GM12865 (cell line): ENCODE results near the gene DGKI.
"Not testable (repeated sequence)": the region's sequence is repeated elsewhere in the genome, so short reads cannot be mapped to it uniquely, and the experiment has no call there.

Experiments used
- DNase-seq: peaks from one replicate; pipeline ENCODE4 v3.0.0; 2010; ENCODE audit warnings: low read depth
- H3K4me3 ChIP-seq: 2 replicates; pipeline ENCODE4 v1.5.1; 2011; ENCODE audit warnings: mild to moderate bottlenecking, low read depth, low read length, control low read depth
- CTCF ChIP-seq: IDR thresholded peaks from 2 replicates; pipeline ENCODE4 v1.5.1; 2011; ENCODE audit warnings: low read length, control low read depth, low read depth, inconsistent platforms; ENCODE audit not compliant: insufficient read depth; ENCODE audit errors: missing control alignments

The DGKI gene

GRCh38 chr7:137836541-137836940 is 10.2 kb downstream of the DGKI start:
- no peak overlapping the region for H3K4me3 ChIP-seq
- no peak for TF ChIP-seq CTCF
- no peak for DNase-seq

GRCh38 chr7:137836113-137836509 is 10.7 kb downstream of the DGKI start:
- DNase-seq = no peak
- TF ChIP-seq CTCF = no peak
- no peak overlapping the region for H3K4me3 ChIP-seq

GRCh38 chr7:137835486-137836112 is 11.2 kb downstream of the DGKI start:
- DNase-seq = no peak
- TF ChIP-seq CTCF = no peak
- no peak overlapping the region for H3K4me3 ChIP-seq

- H3K4me3 ChIP-seq = no peak overlapping the region
- no peak for DNase-seq
- TF ChIP-seq CTCF = no peak
These were observed 12.2 kb downstream of the DGKI start for GRCh38 chr7:137834552-137834951.

- not testable (repeated sequence) for H3K4me3 ChIP-seq, DNase-seq
These were observed 13.8 kb downstream of the DGKI start for GRCh38 chr7:137832990-137833389.

- DNase-seq = no peak
- no peak overlapping the region for H3K4me3 ChIP-seq
- no peak for TF ChIP-seq CTCF
These were observed 14.4 kb downstream of the DGKI start for GRCh38 chr7:137832382-137832781.

GRCh38 chr7:137831555-137831954 is 15.2 kb downstream of the DGKI start:
- not testable (repeated sequence) for H3K4me3 ChIP-seq, DNase-seq

GRCh38 chr7:137829337-137829992 is 17.3 kb downstream of the DGKI start:
- H3K4me3 ChIP-seq = no peak overlapping the region
- TF ChIP-seq CTCF = no peak
- DNase-seq = no peak
